GM12875 (cell line): ENCODE measurements around the gene NOL12.

Experiments used
- H3K4me3 ChIP-seq: one replicate; pipeline ENCODE4 v1.5.1; 2011; ENCODE audit warnings: low read depth, low read length, control low read depth
- CTCF ChIP-seq: IDR thresholded peaks from 2 replicates; pipeline ENCODE4 v1.5.1; 2011; ENCODE audit warnings: low read depth, mild to moderate bottlenecking, control low read depth, inconsistent platforms, low read length, moderate library complexity, borderline replicate concordance; ENCODE audit not compliant: insufficient read depth

The NOL12 gene

GRCh38 chr22:37696657-37697537 lies 10.8 kb downstream of the NOL12 start, which contains the start of gene TRIOBP:
TSS of gene TRIOBP (plus strand) at chr22:37697048. CDS start at chr22:37701366, 4,318 bp downstream.
- H3K4me3 ChIP-seq: no peak within 1 kb of the TSS

GRCh38 chr22:37697538-37697835 lies 11.3 kb downstream of the NOL12 start:
- TF ChIP-seq CTCF: no peak
- no peak overlapping the region for H3K4me3 ChIP-seq

More at GRCh38 chr22:37696657-37697537, 10.8 kb downstream of the NOL12 start, which contains the start of gene TRIOBP:
- no peak for TF ChIP-seq CTCF

- TF ChIP-seq CTCF: no peak
Observed at GRCh38 chr22:37701141-37701786, 15.1 kb downstream of the NOL12 start.

GRCh38 chr22:37703906-37704305 lies 17.8 kb downstream of the NOL12 start:
- no peak for TF ChIP-seq CTCF
- no peak overlapping the region for H3K4me3 ChIP-seq

More at GRCh38 chr22:37701141-37701786, 15.1 kb downstream of the NOL12 start:
- H3K4me3 ChIP-seq: no peak overlapping the region

- no peak for TF ChIP-seq CTCF
Observed at GRCh38 chr22:37704645-37705044, 18.5 kb downstream of the NOL12 start.

GRCh38 chr22:37705205-37705604 lies 19.1 kb downstream of the NOL12 start:
- H3K4me3 ChIP-seq: no peak overlapping the region
- TF ChIP-seq CTCF: no peak

More at GRCh38 chr22:37704645-37705044, 18.5 kb downstream of the NOL12 start:
- H3K4me3 ChIP-seq: no peak overlapping the region
